CD14-positive monocyte (primary cell): ENCODE data around the gene ZNF407. TPM values are rescaled to one million over a fixed set of nuclear protein-coding genes. Genes with fewer than 3 reads are reported as not detected.

Source experiments
- DNase-seq, 3 donors: peaks; one replicate each; pipeline ENCODE4 v3.0.0-alpha.2; 2011 to 2022
- H2AFZ ChIP-seq: 2 replicates; pipeline ENCODE4 v1.6.0; 2012; ENCODE audit warnings: mild to moderate bottlenecking, low read depth, low read length, inconsistent platforms; ENCODE audit not compliant: insufficient read depth, poor library complexity, severe bottlenecking
- H3K27ac ChIP-seq, 2 donors: 1 replicate in 1 of 2; 2 replicates in 1 of 2; pipeline ENCODE4 v1.5.1; 2012 to 2013; ENCODE audit warnings: low read length in 2 of 2, control low read depth in 1 of 2, inconsistent platforms in 1 of 2, low read depth in 1 of 2, mild to moderate bottlenecking in 1 of 2
- H3K27me3 ChIP-seq, 2 donors: one replicate each; pipeline versions ENCODE4 v1.6.0 to v1.6.1; 2011 to 2013; ENCODE audit warnings: low read length in 2 of 2; ENCODE audit not compliant: control insufficient read depth in 2 of 2, insufficient read depth in 2 of 2
- H3K36me3 ChIP-seq, 2 donors: replicated peaks in 1 of 2; 1 replicate in 1 of 2; 2 replicates in 1 of 2; pipeline versions ENCODE4 v1.5.1 to v1.6.1; 2012 to 2013; ENCODE audit warnings: low read length in 2 of 2, control low read depth in 1 of 2, inconsistent platforms in 1 of 2, mild to moderate bottlenecking in 1 of 2; ENCODE audit not compliant: insufficient read depth in 2 of 2, control insufficient read depth in 1 of 2
- H3K4me1 ChIP-seq, 2 donors: 1 replicate in 1 of 2; 2 replicates in 1 of 2; pipeline versions ENCODE4 v1.5.1 to v1.6.1; 2012 to 2013; ENCODE audit warnings: low read length in 2 of 2, control low read depth in 1 of 2, inconsistent platforms in 1 of 2, mild to moderate bottlenecking in 1 of 2, moderate library complexity in 1 of 2; ENCODE audit not compliant: insufficient read depth in 2 of 2, control insufficient read depth in 1 of 2
- H3K4me2 ChIP-seq: replicated peaks from 2 replicates; pipeline ENCODE3; 2012; ENCODE audit warnings: low read length, moderate library complexity, mild to moderate bottlenecking; ENCODE audit not compliant: poor library complexity, severe bottlenecking; ENCODE audit errors: extremely low read depth
- H3K4me3 ChIP-seq, 3 experiments: fragments of 200-600 bp in 1 of 3; sonication (generic) in 1 of 3; replicated peaks in 1 of 3; 1 replicate in 2 of 3; 2 replicates in 1 of 3; pipeline ENCODE4 v1.5.1; 2011 to 2013; ENCODE audit warnings: low read length in 3 of 3, mild to moderate bottlenecking in 3 of 3, control low read depth in 2 of 3, low read depth in 2 of 3, inconsistent platforms in 1 of 3, moderate library complexity in 1 of 3
- H3K79me2 ChIP-seq: 2 replicates; pipeline ENCODE4 v1.6.0; 2012; ENCODE audit warnings: mild to moderate bottlenecking, control low read depth, inconsistent platforms, low read length, moderate library complexity; ENCODE audit not compliant: insufficient read depth
- H3K9ac ChIP-seq: 2 replicates; pipeline ENCODE4 v1.6.0; 2017; ENCODE audit warnings: low read length, mild to moderate bottlenecking; ENCODE audit not compliant: insufficient read depth, poor library complexity, severe bottlenecking
- H3K9me3 ChIP-seq, 2 donors: replicated peaks in 1 of 2; 1 replicate in 1 of 2; 2 replicates in 1 of 2; pipeline versions ENCODE4 v1.5.1 to v1.6.1; 2012 to 2013; ENCODE audit warnings: low read length in 2 of 2, control low read depth in 1 of 2; ENCODE audit not compliant: control insufficient read depth in 1 of 2, insufficient read depth in 1 of 2
- H4K20me1 ChIP-seq: 2 replicates; pipeline ENCODE4 v1.6.0; 2012; ENCODE audit warnings: mild to moderate bottlenecking, low read length, control low read depth, moderate library complexity; ENCODE audit not compliant: insufficient read depth
- H3K27ac Mint-ChIP-seq, 7 donors: one replicate each; pipeline ENCODE4 v1.8.0; 2020; ENCODE audit warnings: mild to moderate bottlenecking in 7 of 7, mixed read lengths in 7 of 7, moderate library complexity in 6 of 7, inconsistent platforms in 2 of 7
- H3K27me3 Mint-ChIP-seq, 3 donors: one replicate each; pipeline ENCODE4 v1.8.0; 2021 to 2022; ENCODE audit warnings: low read depth in 3 of 3, mild to moderate bottlenecking in 3 of 3, mixed read lengths in 3 of 3, moderate library complexity in 3 of 3, inconsistent platforms in 1 of 3
- H3K36me3 Mint-ChIP-seq, 2 donors: one replicate each; pipeline ENCODE4 v1.8.0; 2020; ENCODE audit warnings: mixed read lengths in 2 of 2, inconsistent platforms in 1 of 2, mild to moderate bottlenecking in 1 of 2
- H3K4me1 Mint-ChIP-seq: one replicate; pipeline ENCODE4 v1.8.0; 2020; ENCODE audit warnings: mild to moderate bottlenecking, mixed read lengths
- H3K4me3 Mint-ChIP-seq, 2 donors: one replicate each; pipeline ENCODE4 v1.8.0; 2020; ENCODE audit warnings: mild to moderate bottlenecking in 2 of 2, mixed read lengths in 2 of 2, moderate library complexity in 1 of 2
- H3K9me3 Mint-ChIP-seq, 7 donors: one replicate each; pipeline ENCODE4 v1.8.0; 2020 to 2022; ENCODE audit warnings: mixed read lengths in 7 of 7, mild to moderate bottlenecking in 6 of 7, moderate library complexity in 6 of 7, inconsistent platforms in 2 of 7
- WGBS: methylation state at CpG from one replicate; pipeline ENCODE4 v1.1.5; 2013; ENCODE audit warnings: missing lambda C conversion rate; ENCODE audit not compliant: insufficient coverage; 5-methylcytosine and 5-hydroxymethylcytosine counted together
- intact Hi-C, 2 donors: fragments of 100-400 bp; cut with micrococcal nuclease; formaldehyde crosslinking; loops; one replicate each; pipeline versions ENCODE4 v1.15.0 to v1.15.1; 2023
- polyA plus RNA-seq, 3 donors: library from polyadenylated mRNA; depleted of rRNA in 1 of 3; unstranded in 2 of 3; stranded (reverse) in 1 of 3; fragments of 300-500 nt in 2 of 3; fragments of >200 nt in 1 of 3; fragmentation: Illumina TruSeq in 2 of 3; gene quantifications; 1 replicate in 2 of 3; 2 replicates in 1 of 3; pipeline ENCODE4 v1.2.3, GENCODE V29; 2012 to 2021
- TF ChIP-seq, protein P1 (sequence below): fragments of 200-600 bp; IDR thresholded peaks from one replicate; pipeline ENCODE4 v1.8.0; 2022; ENCODE audit warnings: antibody characterized with exemption, mild to moderate bottlenecking

ZNF407 gene
- polyA plus RNA-seq, 3 donors = 1.3 to 3.6 (median 1.6) TPM

DNA sequence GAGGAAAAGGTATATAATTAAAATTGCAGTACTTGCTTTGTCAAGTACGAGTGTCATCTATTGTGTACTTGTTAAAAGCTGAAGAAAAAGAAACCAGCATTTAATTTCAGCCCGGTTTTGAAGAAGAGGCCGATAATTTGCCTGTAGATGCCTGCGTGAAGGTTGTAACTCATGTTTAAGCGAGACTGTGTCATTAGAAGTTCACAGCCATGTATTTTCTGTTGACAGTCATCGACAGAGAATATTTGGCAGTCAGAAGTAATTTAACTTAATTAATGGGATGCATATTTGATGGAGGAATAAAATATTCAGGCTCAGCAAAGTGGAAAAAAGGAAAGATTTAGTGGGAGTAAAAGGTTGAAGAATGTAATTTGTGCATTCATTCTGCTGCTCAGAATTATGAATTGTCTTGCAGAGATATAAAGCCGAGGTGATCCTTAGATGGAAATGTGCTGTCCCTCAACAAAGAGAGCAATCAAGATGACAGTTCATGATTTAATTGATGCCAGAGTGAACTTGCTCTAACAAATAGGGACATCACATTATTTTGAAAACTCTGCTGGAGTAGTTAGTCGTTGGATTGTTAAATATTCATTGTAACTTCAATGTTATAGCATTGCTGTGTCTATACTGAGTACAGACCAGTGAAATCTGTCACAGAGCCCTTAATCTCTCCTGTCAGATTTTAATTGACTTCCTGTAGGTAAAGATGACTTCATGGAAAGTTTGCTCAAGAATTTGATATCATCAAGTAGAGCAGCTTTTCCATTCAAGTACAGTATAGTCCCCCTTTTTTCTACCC, 53.9 kb downstream of the ZNF407 start:
- no peak for DNase-seq
- H3K9me3 Mint-ChIP-seq = no peaks in the 10 kb centered on the region
- H3K36me3 Mint-ChIP-seq = peaks cover 19 to 23% of the 10 kb centered on the region in 2 donors

GRCh38 chr18:74652392-74652988, 54.8 kb downstream of the ZNF407 start:
- Mint-ChIP-seq H3K27me3 (no peaks in the 10 kb centered on the region), H3K4me1 (peaks cover under 1% of the 10 kb centered on the region), H3K27ac (no peak overlapping the region), H3K9me3 (peaks cover 0 to 1% (median 0%) of the 10 kb centered on the region in 7 donors), H3K4me3 (no peak overlapping the region), H3K36me3 (peaks cover 12 to 17% of the 10 kb centered on the region in 2 donors)
- no peaks in the 10 kb centered on the region for H3K27me3 ChIP-seq
- H3K4me1 ChIP-seq = no peaks in the 10 kb centered on the region
- H4K20me1 ChIP-seq = no peaks in the 10 kb centered on the region
- H3K27ac ChIP-seq = no peak overlapping the region
- TF ChIP-seq, protein P1, sequence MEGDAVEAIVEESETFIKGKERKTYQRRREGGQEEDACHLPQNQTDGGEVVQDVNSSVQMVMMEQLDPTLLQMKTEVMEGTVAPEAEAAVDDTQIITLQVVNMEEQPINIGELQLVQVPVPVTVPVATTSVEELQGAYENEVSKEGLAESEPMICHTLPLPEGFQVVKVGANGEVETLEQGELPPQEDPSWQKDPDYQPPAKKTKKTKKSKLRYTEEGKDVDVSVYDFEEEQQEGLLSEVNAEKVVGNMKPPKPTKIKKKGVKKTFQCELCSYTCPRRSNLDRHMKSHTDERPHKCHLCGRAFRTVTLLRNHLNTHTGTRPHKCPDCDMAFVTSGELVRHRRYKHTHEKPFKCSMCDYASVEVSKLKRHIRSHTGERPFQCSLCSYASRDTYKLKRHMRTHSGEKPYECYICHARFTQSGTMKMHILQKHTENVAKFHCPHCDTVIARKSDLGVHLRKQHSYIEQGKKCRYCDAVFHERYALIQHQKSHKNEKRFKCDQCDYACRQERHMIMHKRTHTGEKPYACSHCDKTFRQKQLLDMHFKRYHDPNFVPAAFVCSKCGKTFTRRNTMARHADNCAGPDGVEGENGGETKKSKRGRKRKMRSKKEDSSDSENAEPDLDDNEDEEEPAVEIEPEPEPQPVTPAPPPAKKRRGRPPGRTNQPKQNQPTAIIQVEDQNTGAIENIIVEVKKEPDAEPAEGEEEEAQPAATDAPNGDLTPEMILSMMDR = peak; percentile 69
- intact Hi-C loops = loop anchor here in 1 of 2 donors (10.0 kb wide), 1 partner anchor 1692 kb away; no protein-coding TSS in a partner anchor
- WGBS = no CpG with 5 or more reads among the region's 4 CpGs
- no peaks in the 10 kb centered on the region for H3K9me3 ChIP-seq
- H2AFZ ChIP-seq = no peak overlapping the region
- peaks cover 6 to 20% of the 10 kb centered on the region in 2 donors for H3K36me3 ChIP-seq
- H3K79me2 ChIP-seq = no peaks in the 10 kb centered on the region
- H3K9ac ChIP-seq = no peak overlapping the region
- no peak overlapping the region for H3K4me3 ChIP-seq
- DNase-seq = peak in 1 of 3 donors; percentile 27
- no peak overlapping the region for H3K4me2 ChIP-seq

More for the DNA sequence above, 53.9 kb downstream of the ZNF407 start:
- Mint-ChIP-seq H3K27ac (no peak overlapping the region), H3K4me1 (no peaks in the 10 kb centered on the region), H3K4me3 (no peak overlapping the region), H3K27me3 (no peaks in the 10 kb centered on the region)
- Histone ChIP-seq H3K9ac (no peak overlapping the region), H3K4me1 (no peaks in the 10 kb centered on the region), H2AFZ (no peak overlapping the region), H3K9me3 (no peaks in the 10 kb centered on the region), H3K27me3 (no peaks in the 10 kb centered on the region), H3K36me3 (peaks cover 12 to 30% of the 10 kb centered on the region in 2 donors), H3K4me2 (no peak overlapping the region), H3K79me2 (no peaks in the 10 kb centered on the region), H3K27ac (no peak overlapping the region), H3K4me3 (no peak overlapping the region), H4K20me1 (no peaks in the 10 kb centered on the region)
- 95% methylated on average over 6 of the region's 8 CpGs for WGBS
- TF ChIP-seq, protein P1 = no peak
- intact Hi-C loops = loop anchor here in 1 of 2 donors (10.0 kb wide), 1 partner anchor 1693 kb away; no protein-coding TSS in a partner anchor
